ENCODE measurements around the gene SLC17A5.

SLC17A5 gene

DNA sequence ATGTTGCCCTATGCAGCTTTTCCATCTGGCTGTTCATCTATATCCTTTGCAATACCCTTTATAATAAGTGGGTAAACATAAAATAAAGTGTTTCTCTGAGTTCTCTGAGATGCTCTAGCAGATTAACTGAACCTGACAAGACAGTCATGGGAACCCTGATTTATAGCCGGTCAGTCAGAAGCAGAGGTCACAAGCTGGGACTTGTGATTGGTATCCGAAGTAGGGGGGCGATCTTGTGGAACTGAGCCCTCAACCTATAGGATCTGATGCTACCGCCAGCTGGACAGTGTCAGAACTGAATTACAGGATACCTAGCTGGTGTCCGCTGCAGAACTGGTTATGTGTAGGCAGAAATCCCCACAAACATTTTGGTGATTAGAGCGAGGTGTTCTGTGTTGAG is 39.0 kb downstream of the SLC17A5 start:
- Mint-ChIP-seq H3K27me3 (ENCODE audit: low read depth, poor library complexity) (peaks cover 3% of the 10 kb centered on the region), H3K36me3 (ENCODE audit: low read depth) (peaks cover 10% of the 10 kb centered on the region), H3K4me3 (no peak overlapping the region), H3K4me1 (peaks cover 10% of the 10 kb centered on the region), H3K9me3 (no peaks in the 10 kb centered on the region), H3K27ac (no peak overlapping the region)
- DNase-seq = peak; percentile 27
- TF ChIP-seq, protein P1, sequence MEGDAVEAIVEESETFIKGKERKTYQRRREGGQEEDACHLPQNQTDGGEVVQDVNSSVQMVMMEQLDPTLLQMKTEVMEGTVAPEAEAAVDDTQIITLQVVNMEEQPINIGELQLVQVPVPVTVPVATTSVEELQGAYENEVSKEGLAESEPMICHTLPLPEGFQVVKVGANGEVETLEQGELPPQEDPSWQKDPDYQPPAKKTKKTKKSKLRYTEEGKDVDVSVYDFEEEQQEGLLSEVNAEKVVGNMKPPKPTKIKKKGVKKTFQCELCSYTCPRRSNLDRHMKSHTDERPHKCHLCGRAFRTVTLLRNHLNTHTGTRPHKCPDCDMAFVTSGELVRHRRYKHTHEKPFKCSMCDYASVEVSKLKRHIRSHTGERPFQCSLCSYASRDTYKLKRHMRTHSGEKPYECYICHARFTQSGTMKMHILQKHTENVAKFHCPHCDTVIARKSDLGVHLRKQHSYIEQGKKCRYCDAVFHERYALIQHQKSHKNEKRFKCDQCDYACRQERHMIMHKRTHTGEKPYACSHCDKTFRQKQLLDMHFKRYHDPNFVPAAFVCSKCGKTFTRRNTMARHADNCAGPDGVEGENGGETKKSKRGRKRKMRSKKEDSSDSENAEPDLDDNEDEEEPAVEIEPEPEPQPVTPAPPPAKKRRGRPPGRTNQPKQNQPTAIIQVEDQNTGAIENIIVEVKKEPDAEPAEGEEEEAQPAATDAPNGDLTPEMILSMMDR (IDR thresholded peaks at IDR 0.05) = no peak

- no peaks in the 10 kb centered on the region for H3K9me3 Mint-ChIP-seq
- no peak for DNase-seq
- H3K27me3 Mint-ChIP-seq (ENCODE audit: low read depth, poor library complexity) = peaks cover 3% of the 10 kb centered on the region
- H3K27ac Mint-ChIP-seq = no peak overlapping the region
- TF ChIP-seq, protein P1 (IDR thresholded peaks at IDR 0.05) = no peak
- no peak overlapping the region for H3K4me3 Mint-ChIP-seq
- H3K36me3 Mint-ChIP-seq (ENCODE audit: low read depth) = peaks cover 10% of the 10 kb centered on the region
- peaks cover 10% of the 10 kb centered on the region for H3K4me1 Mint-ChIP-seq
These were observed 39.8 kb downstream of the SLC17A5 start for GRCh38 chr6:73613806-73614536.

GRCh38 chr6:73612611-73613010 is 41.2 kb downstream of the SLC17A5 start:
- Mint-ChIP-seq H3K27ac (peak overlapping the region; percentile 59), H3K9me3 (no peaks in the 10 kb centered on the region), H3K4me1 (peaks cover 10% of the 10 kb centered on the region), H3K4me3 (no peak overlapping the region), H3K27me3 (ENCODE audit: low read depth, poor library complexity) (peaks cover 3% of the 10 kb centered on the region), H3K36me3 (ENCODE audit: low read depth) (peaks cover 14% of the 10 kb centered on the region)
- TF ChIP-seq, protein P1 (IDR thresholded peaks at IDR 0.05) = no peak
- DNase-seq = no peak

DNA sequence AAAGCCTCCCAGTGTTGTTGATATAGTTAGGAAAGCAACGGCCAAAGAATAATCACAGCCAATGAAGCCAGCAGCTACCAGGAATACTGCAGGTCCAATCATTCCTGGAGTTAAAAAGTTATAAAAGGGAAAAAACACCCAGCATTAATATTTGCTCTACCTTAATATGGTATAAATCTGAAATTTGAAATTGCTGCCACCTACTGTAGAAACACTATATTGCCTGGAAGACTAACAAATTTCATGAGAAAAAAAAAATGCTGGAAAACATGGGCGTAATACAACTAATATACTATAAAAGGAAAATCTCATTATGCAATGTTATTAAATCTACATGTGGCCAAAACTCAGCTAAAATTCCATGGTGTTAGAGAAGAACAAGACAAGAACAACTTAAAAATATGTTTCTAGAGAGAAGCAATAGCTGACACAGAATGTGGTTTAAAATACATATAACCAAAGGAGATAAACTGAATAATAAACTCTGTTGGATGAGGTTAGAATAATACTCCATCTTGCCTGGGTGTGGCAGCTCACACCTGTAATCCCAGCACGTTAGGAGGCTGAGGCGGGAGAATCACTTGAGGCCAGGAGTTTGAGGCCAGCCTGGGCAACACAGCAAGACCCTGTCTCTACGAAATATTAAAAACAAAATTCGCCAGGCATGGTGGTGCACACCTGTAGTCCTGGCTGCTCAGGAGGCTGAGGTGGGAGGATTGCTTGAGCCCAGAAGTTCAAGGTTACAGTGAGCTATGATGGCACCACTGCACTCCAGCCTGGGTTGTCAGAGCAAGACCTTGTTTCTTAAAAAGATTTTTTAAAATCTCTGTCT is 43.1 kb downstream of the SLC17A5 start:
- DNase-seq = no peak
- Mint-ChIP-seq H3K36me3 (ENCODE audit: low read depth) (peaks cover 14% of the 10 kb centered on the region), H3K4me1 (peaks cover 10% of the 10 kb centered on the region), H3K27me3 (ENCODE audit: low read depth, poor library complexity) (peaks cover 3% of the 10 kb centered on the region), H3K9me3 (no peaks in the 10 kb centered on the region), H3K4me3 (no peak overlapping the region), H3K27ac (no peak overlapping the region)
- TF ChIP-seq, protein P1 (IDR thresholded peaks at IDR 0.05) = peak; percentile 46

DNA sequence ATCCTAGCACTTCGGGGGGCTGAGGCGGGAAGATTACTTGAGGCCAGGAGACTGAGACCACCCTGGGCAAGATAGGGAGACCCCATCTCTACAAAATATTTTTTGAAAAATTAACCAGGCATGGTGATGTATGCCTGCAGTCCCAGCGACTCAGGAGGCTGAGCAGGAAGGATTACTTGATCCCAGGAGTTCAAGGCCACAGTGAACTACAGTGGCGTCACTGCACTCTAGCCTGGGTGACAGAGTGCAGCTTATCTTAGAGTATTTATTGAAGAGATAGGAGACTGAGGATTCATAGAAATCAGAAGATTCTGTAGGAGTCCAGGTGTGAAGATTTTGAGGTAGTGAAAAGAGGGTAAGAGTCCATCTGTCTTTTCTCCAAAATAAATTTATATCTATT is 45.0 kb downstream of the SLC17A5 start:
- H3K27me3 Mint-ChIP-seq (ENCODE audit: low read depth, poor library complexity) = no peaks in the 10 kb centered on the region
- no peak overlapping the region for H3K4me3 Mint-ChIP-seq
- peaks cover 7% of the 10 kb centered on the region for H3K4me1 Mint-ChIP-seq
- H3K27ac Mint-ChIP-seq = no peak overlapping the region
- TF ChIP-seq, protein P1 (IDR thresholded peaks at IDR 0.05) = no peak
- DNase-seq = no peak
- peaks cover 6% of the 10 kb centered on the region for H3K36me3 Mint-ChIP-seq (ENCODE audit: low read depth)
- H3K9me3 Mint-ChIP-seq = no peaks in the 10 kb centered on the region
